KMS-11 (cell line): ENCODE measurements around the gene CCR9.

Experiments
- H2AFZ ChIP-seq: fragments of 200-600 bp; sonication (generic); 2 replicates; pipeline ENCODE4 v1.6.1; 2016; ENCODE audit warnings: antibody characterized with exemption, mixed run types, low read depth
- H3K27ac ChIP-seq: fragments of 200-600 bp; sonication (generic); 2 replicates; pipeline ENCODE4 v1.6.1; 2016; ENCODE audit warnings: mild to moderate bottlenecking, mixed run types
- H3K27me3 ChIP-seq: fragments of 200-600 bp; sonication (generic); 2 replicates; pipeline ENCODE4 v1.6.1; 2017; ENCODE audit warnings: mild to moderate bottlenecking, low read depth, mixed run types, moderate library complexity; ENCODE audit not compliant: insufficient read depth
- H3K36me3 ChIP-seq: fragments of 200-600 bp; sonication (generic); 2 replicates; pipeline ENCODE4 v1.6.1; 2017; ENCODE audit warnings: mild to moderate bottlenecking, mixed run types; ENCODE audit not compliant: insufficient read depth
- H3K4me1 ChIP-seq: fragments of 200-600 bp; sonication (generic); 2 replicates; pipeline ENCODE4 v1.6.1; 2016; ENCODE audit warnings: mild to moderate bottlenecking, low read depth, mixed run types; ENCODE audit not compliant: poor library complexity, severe bottlenecking
- H3K4me2 ChIP-seq: fragments of 200-600 bp; sonication (generic); 2 replicates; pipeline ENCODE4 v1.7.0; 2016; ENCODE audit warnings: mild to moderate bottlenecking, mixed run types
- H3K4me3 ChIP-seq: fragments of 200-600 bp; sonication (generic); IDR thresholded peaks from 2 replicates; pipeline ENCODE4 v1.6.1; 2017; ENCODE audit warnings: low read depth, low read length, mixed read lengths; ENCODE audit not compliant: insufficient read depth
- H3K79me2 ChIP-seq: fragments of 200-600 bp; sonication (generic); 2 replicates; pipeline ENCODE4 v1.6.1; 2016; ENCODE audit warnings: low read depth, mixed run types; ENCODE audit not compliant: insufficient read depth
- H3K9ac ChIP-seq: fragments of 200-600 bp; sonication (generic); 2 replicates; pipeline ENCODE4 v1.6.1; 2016; ENCODE audit warnings: mild to moderate bottlenecking, mixed run types
- H4K20me1 ChIP-seq: fragments of 200-600 bp; sonication (generic); 2 replicates; pipeline ENCODE4 v1.6.1; 2016; ENCODE audit warnings: mild to moderate bottlenecking, mixed run types; ENCODE audit not compliant: insufficient read depth
- TF ChIP-seq, protein P1 (sequence below): fragments of 200-600 bp; sonication (generic); conservative IDR thresholded peaks from 2 replicates; pipeline ENCODE4 v1.6.1; 2017; ENCODE audit warnings: low read depth, mild to moderate bottlenecking, antibody characterized with exemption, low read length, moderate library complexity, mixed read lengths

The CCR9 gene

DNA sequence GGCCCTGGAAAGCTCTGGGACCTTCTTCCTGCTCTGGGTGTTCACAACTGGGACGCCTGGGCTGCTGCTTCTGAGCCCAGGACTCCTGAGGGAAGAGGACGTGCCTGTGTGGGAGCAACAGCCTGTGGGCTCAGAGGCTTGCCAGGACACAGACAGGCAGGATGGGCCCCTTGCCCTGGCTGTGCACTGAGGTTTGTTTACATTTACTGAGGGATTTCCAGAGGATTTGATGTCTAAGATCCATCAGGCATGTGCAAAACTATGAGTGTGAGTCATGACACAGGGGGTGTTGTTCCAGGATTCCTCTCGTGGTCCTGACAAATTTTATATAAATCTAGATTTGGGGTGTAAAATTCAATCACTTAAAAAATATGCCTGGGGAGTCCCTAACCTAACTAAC lies 10.6 kb downstream of the CCR9 start:
- H3K4me3 ChIP-seq: no peak overlapping the region
- no peaks in the 10 kb centered on the region for H3K27me3 ChIP-seq
- H3K4me2 ChIP-seq: no peak overlapping the region
- no peaks in the 10 kb centered on the region for H3K36me3 ChIP-seq
- TF ChIP-seq, protein P1, sequence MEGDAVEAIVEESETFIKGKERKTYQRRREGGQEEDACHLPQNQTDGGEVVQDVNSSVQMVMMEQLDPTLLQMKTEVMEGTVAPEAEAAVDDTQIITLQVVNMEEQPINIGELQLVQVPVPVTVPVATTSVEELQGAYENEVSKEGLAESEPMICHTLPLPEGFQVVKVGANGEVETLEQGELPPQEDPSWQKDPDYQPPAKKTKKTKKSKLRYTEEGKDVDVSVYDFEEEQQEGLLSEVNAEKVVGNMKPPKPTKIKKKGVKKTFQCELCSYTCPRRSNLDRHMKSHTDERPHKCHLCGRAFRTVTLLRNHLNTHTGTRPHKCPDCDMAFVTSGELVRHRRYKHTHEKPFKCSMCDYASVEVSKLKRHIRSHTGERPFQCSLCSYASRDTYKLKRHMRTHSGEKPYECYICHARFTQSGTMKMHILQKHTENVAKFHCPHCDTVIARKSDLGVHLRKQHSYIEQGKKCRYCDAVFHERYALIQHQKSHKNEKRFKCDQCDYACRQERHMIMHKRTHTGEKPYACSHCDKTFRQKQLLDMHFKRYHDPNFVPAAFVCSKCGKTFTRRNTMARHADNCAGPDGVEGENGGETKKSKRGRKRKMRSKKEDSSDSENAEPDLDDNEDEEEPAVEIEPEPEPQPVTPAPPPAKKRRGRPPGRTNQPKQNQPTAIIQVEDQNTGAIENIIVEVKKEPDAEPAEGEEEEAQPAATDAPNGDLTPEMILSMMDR: no peak
- H3K27ac ChIP-seq: no peak overlapping the region
- H3K4me1 ChIP-seq: no peaks in the 10 kb centered on the region
- no peaks in the 10 kb centered on the region for H3K79me2 ChIP-seq
- no peaks in the 10 kb centered on the region for H4K20me1 ChIP-seq
- H2AFZ ChIP-seq: no peak overlapping the region
- no peak overlapping the region for H3K9ac ChIP-seq

DNA sequence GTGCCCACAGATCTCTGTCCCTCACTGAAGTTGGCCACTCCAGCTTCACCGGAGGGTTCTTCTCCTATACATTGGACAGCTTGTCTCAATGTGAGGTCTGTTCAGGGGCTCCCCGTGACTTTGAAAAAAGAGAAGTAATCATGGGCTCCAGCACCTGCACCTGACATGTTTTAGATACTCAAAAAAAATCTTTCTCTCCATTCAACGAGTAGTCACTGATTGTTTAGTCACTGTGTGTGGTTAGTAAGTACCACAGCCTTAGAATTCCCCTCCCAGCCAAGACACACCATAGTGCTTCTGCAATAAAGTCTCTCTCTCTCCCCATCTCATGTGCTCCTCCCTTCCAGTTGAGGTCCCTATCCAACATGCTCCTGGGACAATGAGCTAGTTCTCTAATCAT lies 18.6 kb downstream of the CCR9 start:
- H3K4me2 ChIP-seq: no peak overlapping the region
- H3K27me3 ChIP-seq: no peaks in the 10 kb centered on the region

DNA sequence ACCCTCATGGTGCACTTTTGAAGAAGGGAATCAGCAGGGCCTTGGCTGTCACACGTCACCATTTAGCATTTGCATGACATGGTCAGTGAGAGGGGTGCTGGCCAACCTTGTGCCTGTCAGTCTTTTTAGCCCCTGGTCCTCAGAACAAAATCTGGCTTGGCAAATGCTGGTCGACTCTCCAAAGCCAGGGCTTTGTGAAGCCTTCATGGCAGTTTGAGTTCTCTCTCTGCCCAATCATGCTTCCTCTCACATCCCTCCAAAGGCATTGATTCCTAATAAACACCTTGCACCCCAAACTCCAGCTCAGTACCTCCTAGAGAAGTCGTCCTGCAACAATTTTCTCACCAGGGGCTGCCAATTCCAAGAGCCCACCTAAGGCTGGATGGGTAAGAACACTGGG lies 19.4 kb downstream of the CCR9 start:
- Histone ChIP-seq H3K4me2 (no peak overlapping the region), H4K20me1 (no peaks in the 10 kb centered on the region), H3K27me3 (no peaks in the 10 kb centered on the region), H3K79me2 (no peaks in the 10 kb centered on the region), H3K4me1 (no peaks in the 10 kb centered on the region), H3K4me3 (no peak overlapping the region), H2AFZ (no peak overlapping the region), H3K9ac (no peak overlapping the region), H3K27ac (no peak overlapping the region), H3K36me3 (no peaks in the 10 kb centered on the region)
- TF ChIP-seq, protein P1: no peak

More for the DNA sequence above, 18.6 kb downstream of the CCR9 start:
- H3K36me3 ChIP-seq: no peaks in the 10 kb centered on the region
- no peak overlapping the region for H2AFZ ChIP-seq
- TF ChIP-seq, protein P1: no peak
- no peak overlapping the region for H3K27ac ChIP-seq
- no peak overlapping the region for H3K4me3 ChIP-seq
- no peaks in the 10 kb centered on the region for H3K79me2 ChIP-seq
- H4K20me1 ChIP-seq: no peaks in the 10 kb centered on the region
- no peak overlapping the region for H3K9ac ChIP-seq
- H3K4me1 ChIP-seq: no peaks in the 10 kb centered on the region

DNA sequence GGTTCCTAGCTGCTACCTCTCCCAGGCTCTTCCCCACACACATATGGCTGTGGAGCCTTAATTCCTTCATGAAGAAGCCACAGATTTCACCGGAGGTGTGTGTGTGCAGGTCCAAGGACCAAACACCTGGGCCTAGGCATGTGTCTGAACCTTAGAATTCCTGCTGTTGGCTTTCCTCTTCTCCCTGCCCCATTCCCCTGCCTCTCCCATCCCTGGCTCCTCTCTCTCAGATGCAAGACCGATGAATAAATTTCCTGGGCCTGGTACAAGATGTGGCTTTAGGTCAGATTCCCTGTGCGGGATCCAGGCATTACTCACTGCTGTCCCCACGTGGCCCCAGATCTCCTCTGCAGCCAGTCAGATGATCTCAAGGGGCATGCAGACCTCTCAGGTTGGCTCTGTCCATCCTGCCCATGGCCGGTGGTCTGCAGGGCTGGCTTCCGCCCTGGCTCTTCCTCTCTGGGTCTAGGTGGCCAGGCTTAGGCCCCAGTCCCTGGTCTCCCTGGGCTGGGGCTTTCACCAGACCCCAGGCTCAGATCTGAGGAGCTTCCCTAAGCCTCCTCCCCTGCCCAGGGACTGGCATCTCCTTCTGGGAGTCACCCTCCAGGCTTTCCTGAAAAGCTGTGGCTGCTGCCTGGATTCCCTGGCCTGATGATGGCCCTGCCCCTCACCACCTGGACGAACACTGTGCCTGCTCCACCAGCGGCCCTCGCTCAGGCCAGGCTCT lies 20.5 kb downstream of the CCR9 start:
- Histone ChIP-seq H3K9ac (no peak overlapping the region), H3K4me3 (no peak overlapping the region), H3K4me2 (no peak overlapping the region), H3K79me2 (no peaks in the 10 kb centered on the region), H4K20me1 (no peaks in the 10 kb centered on the region), H2AFZ (no peak overlapping the region), H3K27ac (no peak overlapping the region), H3K4me1 (no peaks in the 10 kb centered on the region), H3K36me3 (no peaks in the 10 kb centered on the region), H3K27me3 (no peaks in the 10 kb centered on the region)
- TF ChIP-seq, protein P1: no peak
